Activated gamma-delta T cell treated with Interleukin-2 at 50 U/mL for 16 hours (primary cell): Measurements from ENCODE around the gene EPB41L3.

Experiments
- DNase-seq: peaks from one replicate; pipeline ENCODE4 v3.0.0-alpha.2; 2020

The EPB41L3 gene

GRCh38 chr18:5449858-5450509 is 93.8 kb downstream of the EPB41L3 start:
- no peak for DNase-seq

- no peak for DNase-seq
Observed at GRCh38 chr18:5447442-5447841, 96.4 kb downstream of the EPB41L3 start.

- no peak for DNase-seq
Observed at GRCh38 chr18:5444847-5445246, 99.0 kb downstream of the EPB41L3 start.

- DNase-seq, result no peak
Observed at GRCh38 chr18:5444269-5444668, 99.5 kb downstream of the EPB41L3 start.

- no peak for DNase-seq
Observed at GRCh38 chr18:5439986-5440696, 103.7 kb downstream of the EPB41L3 start.

- no peak for DNase-seq
Observed at GRCh38 chr18:5434425-5434824, 109.4 kb downstream of the EPB41L3 start.

GRCh38 chr18:5431836-5432575 is 111.8 kb downstream of the EPB41L3 start:
- DNase-seq, result no peak

- no peak for DNase-seq
Observed at GRCh38 chr18:5430131-5430530, 113.7 kb downstream of the EPB41L3 start.

GRCh38 chr18:5429681-5430080 is 114.1 kb downstream of the EPB41L3 start:
- no peak for DNase-seq

GRCh38 chr18:5425721-5426120 is 118.1 kb downstream of the EPB41L3 start:
- no peak for DNase-seq

- no peak for DNase-seq
Observed at GRCh38 chr18:5424903-5425664, 118.7 kb downstream of the EPB41L3 start.

GRCh38 chr18:5422626-5423025 is 121.2 kb downstream of the EPB41L3 start:
- no peak for DNase-seq

GRCh38 chr18:5421981-5422380 is 121.8 kb downstream of the EPB41L3 start:
- no peak for DNase-seq

- no peak for DNase-seq
Observed at GRCh38 chr18:5420906-5421305, 122.9 kb downstream of the EPB41L3 start.

GRCh38 chr18:5419601-5420000 is 124.2 kb downstream of the EPB41L3 start:
- DNase-seq, result no peak

GRCh38 chr18:5419030-5419429 is 124.8 kb downstream of the EPB41L3 start:
- DNase-seq, result no peak

GRCh38 chr18:5417342-5417741 is 126.5 kb downstream of the EPB41L3 start:
- DNase-seq, result no peak

- no peak for DNase-seq
Observed at GRCh38 chr18:5416112-5416511, 127.7 kb downstream of the EPB41L3 start.

GRCh38 chr18:5415665-5416064 is 128.1 kb downstream of the EPB41L3 start:
- DNase-seq, result no peak

GRCh38 chr18:5415031-5415430 is 128.8 kb downstream of the EPB41L3 start:
- no peak for DNase-seq

- no peak for DNase-seq
Observed at GRCh38 chr18:5414546-5414945, 129.3 kb downstream of the EPB41L3 start.

- DNase-seq, result no peak
Observed at GRCh38 chr18:5413447-5413846, 130.3 kb downstream of the EPB41L3 start.

- DNase-seq, result no peak
Observed at GRCh38 chr18:5410582-5410981, 133.2 kb downstream of the EPB41L3 start.
